Type B pancreatic cell (in vitro differentiated cells): Measurements from ENCODE around the gene MAPK4. TPM values are rescaled to one million over a fixed set of nuclear protein-coding genes. Genes with fewer than 3 reads are reported as not detected.

Source experiments
- DNase-seq: peaks from one replicate; pipeline ENCODE4 v3.0.0; 2021; ENCODE audit warnings: mixed read lengths; ENCODE audit not compliant: unreplicated experiment; ENCODE audit errors: extremely low spot score
- H3K27ac Mint-ChIP-seq: 2 replicates; pipeline ENCODE4 v1.8.0; 2021; ENCODE audit warnings: mild to moderate bottlenecking, mixed read lengths
- H3K27me3 Mint-ChIP-seq: 2 replicates; pipeline ENCODE4 v1.8.0; 2021; ENCODE audit warnings: mixed read lengths
- H3K36me3 Mint-ChIP-seq: 2 replicates; pipeline ENCODE4 v1.8.0; 2021; ENCODE audit warnings: mixed read lengths
- H3K4me1 Mint-ChIP-seq: one replicate; pipeline ENCODE4 v1.8.0; 2021; ENCODE audit warnings: mixed read lengths; ENCODE audit not compliant: unreplicated experiment
- H3K4me3 Mint-ChIP-seq: 2 replicates; pipeline ENCODE4 v1.8.0; 2021; ENCODE audit warnings: mild to moderate bottlenecking, mixed read lengths
- H3K9me3 Mint-ChIP-seq: 2 replicates; pipeline ENCODE4 v1.8.0; 2021; ENCODE audit warnings: mixed read lengths
- total RNA-seq: library from RNA; stranded (reverse); gene quantifications from 2 replicates; pipeline ENCODE4 v1.2.1, GENCODE V29; 2021; ENCODE audit warnings: low replicate concordance
- TF ChIP-seq, protein P1 (sequence below): fragments of 200-600 bp; sonication (generic); conservative IDR thresholded peaks from 2 replicates; pipeline ENCODE4 v1.5.0; 2021; ENCODE audit warnings: antibody characterized with exemption, mild to moderate bottlenecking

MAPK4 gene
- total RNA-seq, 1 donor from 2014 or later = 7.5 TPM

DNA sequence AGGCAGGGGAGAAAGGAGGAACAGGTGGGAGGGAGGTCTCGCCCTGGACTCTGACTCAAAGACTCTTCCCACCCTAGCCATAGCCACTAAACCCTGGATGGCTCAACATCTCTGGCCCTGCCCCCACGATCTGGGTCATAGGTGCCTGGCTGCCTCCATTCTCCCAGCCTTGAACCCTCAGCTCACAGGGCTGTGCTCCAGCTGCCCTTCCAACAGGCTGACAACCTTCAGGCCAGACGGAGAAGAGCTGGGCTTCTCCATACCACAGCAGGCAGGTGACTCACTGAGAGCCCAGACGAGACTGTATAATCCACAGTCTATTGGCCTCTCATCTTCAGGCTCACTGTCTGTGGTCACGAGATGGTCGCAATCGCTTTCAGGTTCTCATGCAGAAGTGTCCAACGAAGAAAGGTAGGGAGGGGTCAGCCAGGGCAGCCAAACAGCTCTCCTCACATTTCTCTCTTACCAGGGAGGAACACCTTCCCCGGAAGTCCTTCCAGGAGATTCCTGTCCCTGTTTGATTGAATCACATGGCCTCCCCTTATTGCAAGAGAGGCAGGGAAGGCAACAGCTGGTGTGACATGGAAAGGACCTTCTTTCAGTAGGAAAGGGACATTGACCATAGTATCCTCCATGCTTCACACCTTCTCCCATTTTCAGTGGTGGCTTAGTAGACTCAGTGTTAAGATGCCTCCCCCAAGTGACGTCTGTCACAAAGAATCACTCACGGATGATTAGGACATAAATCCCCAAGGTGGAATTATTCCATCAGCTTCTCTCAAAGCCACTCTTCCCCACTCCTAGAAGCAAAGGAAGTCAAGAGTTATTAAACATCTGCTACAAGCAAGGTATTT lies 159.8 kb downstream of the MAPK4 start:
- peaks cover 10% of the 10 kb centered on the region for H3K4me1 Mint-ChIP-seq

DNA sequence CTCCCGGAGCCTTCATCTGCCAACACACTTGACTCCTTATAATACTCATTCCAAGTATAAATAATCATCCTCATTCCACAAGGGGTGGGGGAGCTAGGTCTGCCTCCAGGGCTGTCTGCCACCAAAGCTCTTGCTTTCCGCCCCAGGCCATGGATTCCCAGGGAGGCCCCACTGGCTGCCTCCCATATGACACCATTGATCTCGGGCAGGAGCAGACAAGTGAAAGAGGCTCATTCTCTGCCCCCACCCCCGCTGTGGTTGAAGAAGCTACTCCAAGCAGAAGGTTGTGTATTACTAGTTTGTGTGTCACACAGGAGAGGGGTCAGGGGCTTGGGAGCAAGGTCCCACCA lies 160.4 kb downstream of the MAPK4 start:
- Mint-ChIP-seq H3K27ac (no peak overlapping the region), H3K4me3 (no peak overlapping the region), H3K27me3 (peaks cover 2% of the 10 kb centered on the region), H3K36me3 (peaks cover 9% of the 10 kb centered on the region), H3K9me3 (peaks cover 9% of the 10 kb centered on the region), H3K4me1 (peaks cover 11% of the 10 kb centered on the region)
- TF ChIP-seq, protein P1, sequence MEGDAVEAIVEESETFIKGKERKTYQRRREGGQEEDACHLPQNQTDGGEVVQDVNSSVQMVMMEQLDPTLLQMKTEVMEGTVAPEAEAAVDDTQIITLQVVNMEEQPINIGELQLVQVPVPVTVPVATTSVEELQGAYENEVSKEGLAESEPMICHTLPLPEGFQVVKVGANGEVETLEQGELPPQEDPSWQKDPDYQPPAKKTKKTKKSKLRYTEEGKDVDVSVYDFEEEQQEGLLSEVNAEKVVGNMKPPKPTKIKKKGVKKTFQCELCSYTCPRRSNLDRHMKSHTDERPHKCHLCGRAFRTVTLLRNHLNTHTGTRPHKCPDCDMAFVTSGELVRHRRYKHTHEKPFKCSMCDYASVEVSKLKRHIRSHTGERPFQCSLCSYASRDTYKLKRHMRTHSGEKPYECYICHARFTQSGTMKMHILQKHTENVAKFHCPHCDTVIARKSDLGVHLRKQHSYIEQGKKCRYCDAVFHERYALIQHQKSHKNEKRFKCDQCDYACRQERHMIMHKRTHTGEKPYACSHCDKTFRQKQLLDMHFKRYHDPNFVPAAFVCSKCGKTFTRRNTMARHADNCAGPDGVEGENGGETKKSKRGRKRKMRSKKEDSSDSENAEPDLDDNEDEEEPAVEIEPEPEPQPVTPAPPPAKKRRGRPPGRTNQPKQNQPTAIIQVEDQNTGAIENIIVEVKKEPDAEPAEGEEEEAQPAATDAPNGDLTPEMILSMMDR = no peak
- no peak for DNase-seq

More for the DNA sequence above, 159.8 kb downstream of the MAPK4 start:
- Mint-ChIP-seq H3K36me3 (peaks cover 9% of the 10 kb centered on the region), H3K27me3 (peaks cover 2% of the 10 kb centered on the region), H3K4me3 (no peak overlapping the region), H3K9me3 (peaks cover 9% of the 10 kb centered on the region), H3K27ac (no peak overlapping the region)
- DNase-seq = no peak
- TF ChIP-seq, protein P1 = no peak

DNA sequence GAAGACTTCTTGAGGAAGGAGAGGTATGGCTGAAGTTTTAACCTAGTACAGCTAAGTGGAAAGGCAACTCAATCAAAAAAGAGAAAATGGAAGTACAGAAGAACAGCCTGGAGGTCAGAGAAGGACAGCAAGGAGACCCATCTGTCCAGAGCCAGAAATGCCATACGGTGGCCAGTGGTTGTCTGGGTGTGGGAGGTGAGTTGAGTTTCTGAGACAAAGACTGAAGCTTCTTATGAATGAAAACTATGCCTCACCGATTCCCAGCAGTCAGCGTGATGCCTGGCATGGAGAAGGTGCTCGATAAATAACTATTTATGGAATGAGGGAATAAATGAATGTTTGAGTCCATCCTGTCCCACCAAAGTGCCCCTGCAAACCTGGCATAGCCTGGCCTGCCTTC lies 161.1 kb downstream of the MAPK4 start:
- DNase-seq = no peak
- H3K4me3 Mint-ChIP-seq = no peak overlapping the region
- H3K36me3 Mint-ChIP-seq = peaks cover 7% of the 10 kb centered on the region
- H3K9me3 Mint-ChIP-seq = peaks cover 5% of the 10 kb centered on the region
- H3K27me3 Mint-ChIP-seq = peaks cover 2% of the 10 kb centered on the region
- H3K27ac Mint-ChIP-seq = no peak overlapping the region
- TF ChIP-seq, protein P1 = no peak
- H3K4me1 Mint-ChIP-seq = peaks cover 11% of the 10 kb centered on the region

DNA sequence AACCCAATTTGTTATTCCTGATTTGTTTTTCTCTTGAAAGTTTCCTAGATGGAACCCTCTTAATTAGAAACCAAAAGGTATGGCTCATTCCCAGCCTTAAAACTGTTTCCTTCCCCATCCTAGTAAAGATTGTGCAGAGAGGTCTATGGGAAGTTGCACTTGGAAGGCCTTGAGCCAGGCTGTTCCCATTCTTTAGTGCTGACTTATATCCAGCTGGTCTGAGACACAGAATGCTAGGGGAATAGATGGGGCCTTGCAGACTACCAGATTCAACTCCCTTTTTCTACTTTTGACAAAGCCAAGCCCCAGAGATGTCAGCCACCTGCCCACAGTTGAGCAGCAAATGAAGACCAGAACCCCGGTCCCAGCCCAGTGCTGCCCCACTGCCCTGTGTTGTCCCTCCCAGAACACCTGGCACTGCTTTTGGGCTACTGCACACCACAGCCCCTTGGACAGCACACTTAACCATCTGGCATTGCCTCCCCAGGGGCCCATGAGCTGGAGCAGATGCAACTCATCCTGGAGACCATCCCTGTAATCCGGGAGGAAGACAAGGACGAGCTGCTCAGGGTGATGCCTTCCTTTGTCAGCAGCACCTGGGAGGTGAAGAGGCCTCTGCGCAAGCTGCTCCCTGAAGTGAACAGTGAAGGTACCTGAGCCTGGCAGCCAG lies 161.7 kb downstream of the MAPK4 start:
- no peaks in the 10 kb centered on the region for H3K9me3 Mint-ChIP-seq
- TF ChIP-seq, protein P1 = no peak
- no peak for DNase-seq
- peaks cover 16% of the 10 kb centered on the region for H3K4me1 Mint-ChIP-seq
- no peak overlapping the region for H3K4me3 Mint-ChIP-seq
- peaks cover 2% of the 10 kb centered on the region for H3K27me3 Mint-ChIP-seq
- peaks cover 9% of the 10 kb centered on the region for H3K36me3 Mint-ChIP-seq
- H3K27ac Mint-ChIP-seq = no peak overlapping the region

DNA sequence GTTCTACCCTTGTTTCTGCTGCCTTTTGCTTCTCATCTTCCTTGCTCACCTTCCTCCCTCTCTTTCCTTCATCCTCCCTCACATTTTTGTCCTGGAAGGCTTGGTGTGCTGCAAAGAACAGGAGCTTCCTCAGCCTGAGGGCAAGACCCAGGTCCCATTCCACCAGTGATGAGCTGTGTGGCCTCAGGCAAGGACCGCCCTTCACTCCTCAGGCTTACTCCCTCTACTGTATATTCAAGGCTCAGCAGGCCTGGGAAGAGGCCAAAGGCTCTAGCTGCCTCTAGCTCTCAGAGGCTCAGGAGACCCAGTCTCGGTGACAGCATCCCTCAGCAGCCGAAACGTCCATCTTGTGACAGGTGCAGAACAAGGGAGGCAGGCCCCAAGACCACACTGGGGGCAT lies 162.4 kb downstream of the MAPK4 start:
- Mint-ChIP-seq H3K27me3 (peaks cover 2% of the 10 kb centered on the region), H3K27ac (no peak overlapping the region), H3K9me3 (no peaks in the 10 kb centered on the region), H3K4me1 (peaks cover 20% of the 10 kb centered on the region), H3K4me3 (no peak overlapping the region), H3K36me3 (peaks cover 9% of the 10 kb centered on the region)
- TF ChIP-seq, protein P1 = no peak
- no peak for DNase-seq
